HG03457 (cell line): ENCODE data around the gene IKZF5.

Source experiments
- ATAC-seq: cut with Tn5 transposase; IDR thresholded peaks from one replicate; pipeline ENCODE4 v1.9.1; 2021; ENCODE audit warnings: moderate number of reproducible peaks; ENCODE audit not compliant: unreplicated experiment

The IKZF5 gene

GRCh38 chr10:122984708-122985107 is 23.9 kb downstream of the IKZF5 start:
- no peak for ATAC-seq

- no peak for ATAC-seq
These were observed 24.7 kb downstream of the IKZF5 start for GRCh38 chr10:122983898-122984297.

GRCh38 chr10:122981066-122981464 is 27.5 kb downstream of the IKZF5 start:
- no peak for ATAC-seq

- peak; percentile 93 for ATAC-seq
These were observed 28.2 kb downstream of the IKZF5 start, which contains the start of gene PSTK for GRCh38 chr10:122980209-122981065. Gene PSTK, plus strand, starts transcription at chr10:122980401. Its CDS starts 79 bp downstream, at chr10:122980480.

- no peak for ATAC-seq
These were observed 34.0 kb downstream of the IKZF5 start for GRCh38 chr10:122974543-122975064.

- no peak for ATAC-seq
These were observed 34.6 kb downstream of the IKZF5 start for GRCh38 chr10:122974023-122974422.

GRCh38 chr10:122968698-122969097 is 39.9 kb downstream of the IKZF5 start:
- no peak for ATAC-seq

GRCh38 chr10:122966879-122967278 is 41.7 kb downstream of the IKZF5 start:
- no peak for ATAC-seq

GRCh38 chr10:122962405-122962804 is 46.2 kb downstream of the IKZF5 start:
- no peak for ATAC-seq

GRCh38 chr10:122957474-122957873 is 51.1 kb downstream of the IKZF5 start:
- no peak for ATAC-seq

GRCh38 chr10:122955892-122956291 is 52.7 kb downstream of the IKZF5 start:
- no peak for ATAC-seq

- ATAC-seq, result no peak
These were observed 53.9 kb downstream of the IKZF5 start for GRCh38 chr10:122954731-122955050.

- peak; percentile 94 for ATAC-seq
These were observed 54.5 kb downstream of the IKZF5 start, which contains the start of gene C10orf88 for GRCh38 chr10:122953902-122954730. Gene C10orf88, minus strand, starts transcription at chr10:122954227. Its CDS starts 49 bp downstream, at chr10:122954178.

GRCh38 chr10:122949296-122949695 is 59.3 kb downstream of the IKZF5 start:
- no peak for ATAC-seq
